Measurements from ENCODE around the gene PAPPA2.
A peak's percentile ranks its signal among the peaks of the same experiment; 100 is the strongest.

The PAPPA2 gene

GRCh38 chr1:176775996-176776395 lies 313.0 kb downstream of the PAPPA2 start:
- no peak for DNase-seq

DNA sequence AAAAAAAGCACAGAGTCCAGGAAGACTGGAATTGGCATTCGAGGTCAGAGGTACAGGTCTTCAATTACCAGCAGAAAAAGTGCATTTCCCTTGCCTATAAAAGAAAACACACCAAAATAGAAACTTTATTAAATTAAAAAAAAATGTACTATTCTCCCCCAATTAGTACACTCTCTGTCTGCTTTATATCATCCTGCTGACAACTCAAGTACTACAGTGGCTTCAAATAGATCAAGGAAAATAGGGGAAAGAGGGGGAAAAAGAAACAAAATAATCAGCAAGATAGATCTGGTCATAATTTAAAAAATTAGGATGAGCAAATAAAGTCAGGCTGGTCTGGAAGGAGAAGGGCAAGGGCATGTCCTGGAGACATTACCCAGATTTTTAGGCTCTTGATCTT lies 315.1 kb downstream of the PAPPA2 start:
- DNase-seq: no peak

- DNase-seq: no peak
Measured at GRCh38 chr1:176779992-176780328, 317.0 kb downstream of the PAPPA2 start.

DNA sequence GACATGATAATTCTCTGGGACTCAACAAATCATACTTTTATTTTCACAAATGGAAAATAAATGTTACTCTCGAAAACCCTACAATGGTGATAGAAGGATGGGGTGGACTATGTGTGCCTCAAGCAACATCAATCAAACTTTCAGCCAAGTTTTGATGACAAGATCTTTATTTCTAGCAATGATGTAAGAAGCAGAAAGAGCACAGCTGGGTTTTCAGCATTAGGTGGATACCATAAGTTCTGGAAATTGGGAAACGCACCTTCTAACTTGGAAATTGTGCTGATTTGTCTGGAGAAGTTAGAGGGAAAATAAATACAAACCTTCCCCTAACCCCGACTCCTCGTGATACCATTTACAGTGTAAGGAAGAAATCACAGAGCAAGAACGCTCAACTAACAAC lies 320.3 kb downstream of the PAPPA2 start:
- no peak for DNase-seq

- no peak for DNase-seq
Measured at GRCh38 chr1:176785056-176785455, 322.1 kb downstream of the PAPPA2 start.

DNA sequence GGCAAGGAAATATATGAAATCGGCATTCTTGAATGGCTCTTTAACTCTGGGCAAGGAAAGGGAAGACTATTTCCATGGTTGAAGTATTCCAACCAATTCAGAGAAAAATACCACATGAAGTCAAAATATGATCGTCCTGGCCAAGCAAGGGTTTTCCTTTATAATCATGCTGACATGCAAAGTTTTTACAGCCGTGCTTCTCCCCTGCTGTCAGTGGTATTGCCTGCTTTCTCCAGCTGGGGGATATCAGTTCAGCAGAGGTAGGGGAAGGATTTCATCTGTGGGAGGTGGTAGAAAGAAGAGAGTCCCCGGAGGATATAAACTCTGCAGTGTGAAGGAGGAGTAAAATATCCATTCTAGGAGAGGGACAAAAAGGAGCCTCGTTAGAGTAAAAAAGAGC lies 322.8 kb downstream of the PAPPA2 start:
- DNase-seq: no peak

- DNase-seq: no peak
Measured at GRCh38 chr1:176786274-176786673, 323.3 kb downstream of the PAPPA2 start.

- no peak for DNase-seq
Measured at GRCh38 chr1:176789571-176790090, 326.7 kb downstream of the PAPPA2 start.

DNA sequence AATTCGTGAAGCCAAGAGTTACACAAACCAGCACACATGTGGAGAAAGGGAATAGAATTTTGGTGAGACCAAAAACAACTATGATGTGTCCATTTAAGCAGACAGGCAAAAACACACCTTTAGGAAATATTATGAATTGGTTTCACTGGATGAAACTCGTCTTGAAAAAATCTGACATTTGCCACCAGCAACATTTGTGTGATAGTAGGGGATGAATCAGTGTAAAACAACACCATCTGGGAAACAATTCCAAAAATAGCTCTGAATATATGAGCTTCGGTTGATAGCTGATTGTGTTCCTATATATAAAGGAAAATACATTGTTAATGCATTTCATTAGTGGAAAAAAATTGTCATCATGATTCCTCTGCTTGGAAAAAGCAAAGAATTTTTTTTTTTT lies 327.8 kb downstream of the PAPPA2 start:
- DNase-seq: no peak

GRCh38 chr1:176791906-176792305 lies 328.9 kb downstream of the PAPPA2 start:
- DNase-seq: no peak

GRCh38 chr1:176794897-176795508 lies 332.0 kb downstream of the PAPPA2 start:
- no peak for DNase-seq

DNA sequence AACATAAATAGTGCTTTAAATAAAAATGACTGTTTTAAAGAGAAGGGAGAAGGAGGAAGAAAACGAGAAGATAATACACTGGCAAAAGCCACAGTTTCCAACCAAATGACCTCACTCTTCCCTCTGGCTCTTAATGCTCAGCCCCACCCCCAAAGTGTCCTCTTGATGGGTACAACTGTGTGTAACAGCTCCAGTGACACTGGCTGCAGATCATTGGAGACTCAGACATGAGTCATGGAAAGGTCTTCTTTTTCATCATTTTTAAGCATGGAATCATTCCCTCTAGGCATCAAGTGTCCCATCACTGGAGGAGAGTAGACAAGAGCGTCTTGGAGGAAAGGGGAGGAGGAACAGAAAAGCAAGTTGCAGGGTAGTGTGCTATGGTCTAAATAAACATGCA lies 333.0 kb downstream of the PAPPA2 start:
- DNase-seq: no peak

- no peak for DNase-seq
Measured at GRCh38 chr1:176796583-176796982, 333.6 kb downstream of the PAPPA2 start.

DNA sequence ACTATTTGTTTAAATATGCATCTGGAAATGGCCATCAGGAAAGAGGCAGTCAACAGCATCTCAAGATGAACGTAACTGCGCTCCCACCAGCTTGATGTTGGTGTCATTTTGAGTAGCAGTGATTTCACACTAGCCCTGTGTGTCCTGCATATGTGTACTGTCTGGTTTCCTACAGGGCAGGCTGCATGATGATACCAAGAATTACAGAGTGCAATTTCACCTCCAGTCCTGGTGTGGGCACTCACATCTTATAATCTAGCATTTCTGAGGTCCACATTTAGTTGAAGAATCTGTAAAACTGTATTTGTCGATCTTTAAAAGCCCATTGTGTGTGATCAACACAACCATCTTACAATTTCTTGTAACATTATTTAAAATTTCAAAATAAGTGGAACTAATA lies 336.4 kb downstream of the PAPPA2 start:
- DNase-seq: no peak

DNA sequence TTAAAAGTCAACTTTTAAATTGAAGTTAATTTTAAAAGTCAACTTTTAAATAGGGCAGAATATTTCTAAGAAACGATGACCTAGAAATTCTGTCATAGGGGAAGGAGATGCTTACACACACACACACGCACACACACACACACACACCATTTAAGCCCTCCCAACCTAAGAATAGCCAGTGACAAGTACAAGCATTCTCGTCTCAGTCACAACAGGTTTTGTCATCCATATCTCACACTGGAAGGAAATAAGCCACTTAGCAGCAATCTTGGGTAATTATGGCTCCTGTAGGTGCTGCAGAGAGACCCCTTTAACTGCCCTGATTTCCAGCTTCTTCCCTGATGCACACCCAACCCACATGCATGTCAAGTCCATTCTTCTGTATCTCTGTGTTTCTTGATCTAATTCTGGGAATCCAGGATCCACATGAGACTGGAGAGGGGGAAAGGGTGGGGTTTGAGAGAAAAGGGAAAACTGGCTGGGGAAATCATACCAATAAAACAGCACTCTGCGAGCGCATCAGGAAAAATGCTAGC lies 338.1 kb downstream of the PAPPA2 start:
- no peak for DNase-seq

GRCh38 chr1:176801514-176802020 lies 338.6 kb downstream of the PAPPA2 start:
- peak; percentile 29 for DNase-seq

DNA sequence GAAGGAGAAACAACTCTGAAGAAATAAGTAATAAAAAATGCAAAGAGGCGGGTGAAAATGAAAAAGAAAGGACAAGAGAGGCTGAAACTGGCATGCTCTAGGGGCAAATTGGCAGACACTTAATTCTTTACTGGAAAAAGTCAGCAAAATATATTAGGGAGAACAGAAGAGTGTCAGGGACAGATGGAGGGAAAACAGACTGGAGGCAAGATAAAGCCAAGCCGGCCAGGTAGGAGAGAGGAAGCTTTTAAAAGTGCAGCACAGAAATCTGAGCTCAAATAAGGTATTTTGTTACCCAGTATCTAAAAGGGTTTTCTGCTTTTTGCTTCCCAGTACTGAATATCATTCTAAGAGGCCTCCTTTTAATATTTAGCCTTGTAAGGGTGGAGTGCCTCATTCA lies 339.3 kb downstream of the PAPPA2 start:
- DNase-seq: no peak

GRCh38 chr1:176803042-176803441 lies 340.1 kb downstream of the PAPPA2 start:
- DNase-seq: no peak

DNA sequence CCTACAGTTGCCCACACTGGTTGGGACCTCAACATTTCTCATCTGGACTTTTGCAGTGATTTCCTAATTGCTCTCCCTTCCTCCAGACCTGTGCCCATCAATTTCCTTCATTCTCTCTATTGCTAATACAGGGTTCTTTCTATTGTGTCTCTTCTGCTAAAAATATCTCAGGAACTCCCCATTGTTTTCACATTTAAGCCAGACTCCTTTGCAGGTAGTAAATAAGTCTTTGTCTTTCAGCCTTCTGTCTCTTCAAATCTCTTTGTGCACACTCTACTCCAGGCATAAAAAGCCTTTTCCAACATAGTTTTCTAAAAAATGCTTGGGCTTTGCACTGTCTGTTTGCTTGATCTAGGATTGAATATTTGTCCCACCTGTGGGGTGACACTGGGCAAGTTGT lies 340.6 kb downstream of the PAPPA2 start:
- DNase-seq: no peak

GRCh38 chr1:176809292-176809691 lies 346.3 kb downstream of the PAPPA2 start:
- DNase-seq: no peak

DNA sequence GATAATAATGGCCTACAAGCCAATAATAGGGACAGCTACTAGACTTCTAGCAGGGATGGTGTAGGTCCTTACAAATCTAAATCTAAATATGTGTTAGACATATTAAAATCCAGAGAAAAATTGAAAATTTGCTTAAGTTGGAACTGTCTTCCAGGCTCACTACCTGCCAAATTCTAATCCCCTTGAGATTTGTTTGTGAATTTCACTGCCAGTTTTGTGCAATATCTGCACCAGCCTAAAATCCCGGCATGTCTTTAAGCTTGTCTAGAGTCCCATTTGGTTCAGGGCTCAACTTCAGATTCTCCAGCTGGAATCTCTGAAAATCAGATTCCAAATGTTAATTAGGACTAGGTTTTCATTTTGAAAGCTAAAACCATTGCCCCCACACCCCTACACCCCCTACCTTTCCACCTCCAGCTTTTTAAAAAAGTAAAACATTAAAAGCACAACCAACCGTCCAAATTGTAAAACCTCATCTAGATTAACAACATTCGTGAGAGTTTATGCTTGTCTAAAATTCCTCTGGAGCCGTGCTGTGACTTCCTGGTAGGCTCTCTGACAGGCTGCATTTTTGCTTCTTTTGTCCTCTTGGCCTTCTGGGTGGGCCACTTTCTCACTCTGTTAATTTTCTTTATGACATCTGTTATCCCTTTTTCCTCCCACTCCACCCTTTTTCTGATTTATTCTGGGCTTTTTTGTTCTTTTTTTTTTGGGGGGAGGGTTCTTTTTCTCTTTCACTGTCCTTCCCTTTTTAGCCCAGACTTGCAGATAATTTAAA lies 348.7 kb downstream of the PAPPA2 start:
- no peak for DNase-seq

- DNase-seq: no peak
Measured at GRCh38 chr1:176815621-176816020, 352.6 kb downstream of the PAPPA2 start.

GRCh38 chr1:176816232-176816631 lies 353.3 kb downstream of the PAPPA2 start:
- no peak for DNase-seq

GRCh38 chr1:176820391-176821031 lies 357.5 kb downstream of the PAPPA2 start:
- no peak for DNase-seq
